ENCODE measurements around the gene BTRC.
"Not testable (repeated sequence)": the region's sequence is repeated elsewhere in the genome, so short reads cannot be mapped to it uniquely, and the experiment has no call there.

BTRC gene

GRCh38 chr10:101353692-101354327 lies at the start of gene BTRC:
Gene BTRC, plus strand, starts transcription at chr10:101354165. Its CDS starts 16 bp downstream, at chr10:101354181.
- peak; percentile 88 to 92 for DNase-seq (ENCODE audit: extremely low read depth in 1 of 2, low read depth in 1 of 2)

- no peak for DNase-seq (ENCODE audit: extremely low read depth in 1 of 2, low read depth in 1 of 2)
These were observed 49.6 kb upstream of the BTRC start for GRCh38 chr10:101304316-101304715.

GRCh38 chr10:101305320-101306241 lies 48.4 kb upstream of the BTRC start:
- DNase-seq (ENCODE audit: extremely low read depth in 1 of 2, low read depth in 1 of 2): no peak

- no peak for DNase-seq (ENCODE audit: extremely low read depth in 1 of 2, low read depth in 1 of 2)
These were observed 45.9 kb upstream of the BTRC start for GRCh38 chr10:101308051-101308450.

- DNase-seq (ENCODE audit: extremely low read depth in 1 of 2, low read depth in 1 of 2): no peak
These were observed 43.3 kb upstream of the BTRC start for GRCh38 chr10:101310529-101311184.

- DNase-seq (ENCODE audit: extremely low read depth in 1 of 2, low read depth in 1 of 2): no peak
These were observed 42.5 kb upstream of the BTRC start for GRCh38 chr10:101311185-101312066.

GRCh38 chr10:101319241-101319915 lies 34.6 kb upstream of the BTRC start:
- no peak for DNase-seq (ENCODE audit: extremely low read depth in 1 of 2, low read depth in 1 of 2)

- no peak for DNase-seq (ENCODE audit: extremely low read depth in 1 of 2, low read depth in 1 of 2)
These were observed 32.9 kb upstream of the BTRC start for GRCh38 chr10:101321073-101321472.

- DNase-seq (ENCODE audit: extremely low read depth in 1 of 2, low read depth in 1 of 2): no peak
These were observed 31.5 kb upstream of the BTRC start for GRCh38 chr10:101322266-101323108.

GRCh38 chr10:101323495-101323894 lies 30.5 kb upstream of the BTRC start:
- DNase-seq (ENCODE audit: extremely low read depth in 1 of 2, low read depth in 1 of 2): no peak

GRCh38 chr10:101327454-101327853 lies 26.5 kb upstream of the BTRC start:
- not testable (repeated sequence) for DNase-seq (ENCODE audit: extremely low read depth in 1 of 2, low read depth in 1 of 2)

- no peak for DNase-seq (ENCODE audit: extremely low read depth in 1 of 2, low read depth in 1 of 2)
These were observed 24.5 kb upstream of the BTRC start for GRCh38 chr10:101329341-101330032.

GRCh38 chr10:101330231-101330630 lies 23.7 kb upstream of the BTRC start:
- no peak for DNase-seq (ENCODE audit: extremely low read depth in 1 of 2, low read depth in 1 of 2)

- no peak for DNase-seq (ENCODE audit: extremely low read depth in 1 of 2, low read depth in 1 of 2)
These were observed 23.2 kb upstream of the BTRC start for GRCh38 chr10:101330631-101331225.

- no peak for DNase-seq (ENCODE audit: extremely low read depth in 1 of 2, low read depth in 1 of 2)
These were observed 22.0 kb upstream of the BTRC start for GRCh38 chr10:101331956-101332355.

GRCh38 chr10:101334259-101334658 lies 19.7 kb upstream of the BTRC start:
- not testable (repeated sequence) for DNase-seq (ENCODE audit: extremely low read depth in 1 of 2, low read depth in 1 of 2)

- DNase-seq (ENCODE audit: extremely low read depth in 1 of 2, low read depth in 1 of 2): no peak
These were observed 17.6 kb upstream of the BTRC start for GRCh38 chr10:101336382-101336781.

GRCh38 chr10:101337836-101338235 lies 16.1 kb upstream of the BTRC start:
- no peak for DNase-seq (ENCODE audit: extremely low read depth in 1 of 2, low read depth in 1 of 2)
